NCI-H524 treated with DMSO at 0.1 percent for 48 hours (cell line): ENCODE measurements around the gene NDUFAF3.
"Not testable (repeated sequence)": the region's sequence is repeated elsewhere in the genome, so short reads cannot be mapped to it uniquely, and the experiment has no call there.

ENCODE experiments used
- DNase-seq: peaks from one replicate; lab custom pipeline; 2025; lab: John Stamatoyannopoulos, UW

NDUFAF3 gene

GRCh38 chr3:48999085-48999858 is 22.6 kb upstream of the NDUFAF3 start:
- no peak for DNase-seq

- no peak for DNase-seq
Measured at GRCh38 chr3:49001155-49001554, 20.8 kb upstream of the NDUFAF3 start.

GRCh38 chr3:49004352-49005302 is 17.3 kb upstream of the NDUFAF3 start:
- DNase-seq: no peak

- DNase-seq: no peak
Measured at GRCh38 chr3:49005303-49005680, 16.6 kb upstream of the NDUFAF3 start.

GRCh38 chr3:49005998-49006397 is 15.9 kb upstream of the NDUFAF3 start:
- no peak for DNase-seq

GRCh38 chr3:49006408-49007067 is 15.4 kb upstream of the NDUFAF3 start:
- no peak for DNase-seq

- DNase-seq: peak; percentile 90
Measured at GRCh38 chr3:49007068-49007770, 14.7 kb upstream of the NDUFAF3 start, which contains the start of gene WDR6. WDR6 (plus strand) TSS chr3:49007391; CDS start chr3:49007432, 41 bp downstream.

- no peak for DNase-seq
Measured at GRCh38 chr3:49007771-49008528, 14.0 kb upstream of the NDUFAF3 start.

- DNase-seq: not testable (repeated sequence)
Measured at GRCh38 chr3:49008627-49009026, 13.3 kb upstream of the NDUFAF3 start.

GRCh38 chr3:49009396-49009795 is 12.5 kb upstream of the NDUFAF3 start:
- no peak for DNase-seq

- no peak for DNase-seq
Measured at GRCh38 chr3:49012441-49013017, 9.4 kb upstream of the NDUFAF3 start.

GRCh38 chr3:49013113-49013737 is 8.7 kb upstream of the NDUFAF3 start:
- no peak for DNase-seq

GRCh38 chr3:49013738-49014660 is 7.9 kb upstream of the NDUFAF3 start:
- no peak for DNase-seq

- DNase-seq: no peak
Measured at GRCh38 chr3:49015072-49015471, 6.8 kb upstream of the NDUFAF3 start.

GRCh38 chr3:49015765-49016164 is 6.2 kb upstream of the NDUFAF3 start:
- DNase-seq: no peak

GRCh38 chr3:49016414-49017228 is 5.3 kb upstream of the NDUFAF3 start:
- DNase-seq: no peak

GRCh38 chr3:49017229-49017970 is 4.5 kb upstream of the NDUFAF3 start:
- no peak for DNase-seq
